GM19023 (cell line): ENCODE measurements around the gene FBXO17.
A peak's percentile ranks its signal among the peaks of the same experiment; 100 is the strongest.
"Not testable (repeated sequence)": the region's sequence is repeated elsewhere in the genome, so short reads cannot be mapped to it uniquely, and the experiment has no call there.

ENCODE experiments used
- ATAC-seq: cut with Tn5 transposase; IDR thresholded peaks from one replicate; pipeline ENCODE4 v1.9.1; 2021; ENCODE audit warnings: mild to moderate bottlenecking, moderate library complexity; ENCODE audit not compliant: unreplicated experiment

FBXO17 gene

GRCh38 chr19:38980583-38981374, 5.2 kb upstream of the FBXO17 start:
- no peak for ATAC-seq

DNA sequence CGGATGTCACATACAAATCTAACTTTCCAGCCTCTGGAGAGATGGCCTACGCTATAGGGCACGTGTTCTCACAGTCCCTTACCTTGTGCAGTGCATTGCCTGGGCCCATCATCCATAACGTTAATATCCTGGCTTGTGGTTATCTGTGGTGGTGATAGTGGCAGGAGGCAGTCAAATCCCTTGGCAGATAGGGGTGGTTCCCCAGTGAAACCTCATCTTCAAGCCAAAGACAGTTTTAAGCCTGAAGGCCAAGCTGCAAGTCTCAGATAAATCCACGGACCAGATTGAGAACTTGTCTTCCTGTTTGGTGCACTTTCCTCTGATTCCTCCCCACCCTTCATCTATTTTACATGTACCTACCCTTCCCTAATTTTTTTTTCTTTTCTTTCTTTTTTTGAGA, 4.3 kb upstream of the FBXO17 start:
- ATAC-seq: no peak

DNA sequence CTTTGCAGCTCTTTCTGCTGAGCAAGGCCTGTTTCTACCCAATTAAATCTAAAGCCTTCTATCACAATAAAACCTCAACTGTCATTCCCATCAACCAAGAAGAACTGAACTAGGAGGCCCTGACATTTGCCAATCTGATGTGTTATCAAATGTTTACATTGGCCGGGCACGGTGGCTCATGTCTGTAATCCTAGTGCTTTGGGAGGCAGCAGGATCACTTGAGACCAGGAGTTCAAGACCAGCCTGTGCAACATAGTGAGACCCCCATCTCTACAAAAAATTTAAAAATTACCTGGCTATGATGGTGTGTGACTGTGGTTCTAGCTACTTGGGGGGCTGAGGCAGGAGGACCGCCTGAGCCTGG, 2.8 kb upstream of the FBXO17 start:
- no peak for ATAC-seq

- peak; percentile 69 for ATAC-seq
These were observed 2.1 kb upstream of the FBXO17 start for GRCh38 chr19:38977445-38978325.

GRCh38 chr19:38975861-38976271, 324 bp upstream of the FBXO17 start:
- no peak for ATAC-seq

GRCh38 chr19:38974624-38975213, 823 bp downstream of the FBXO17 start:
- no peak for ATAC-seq

DNA sequence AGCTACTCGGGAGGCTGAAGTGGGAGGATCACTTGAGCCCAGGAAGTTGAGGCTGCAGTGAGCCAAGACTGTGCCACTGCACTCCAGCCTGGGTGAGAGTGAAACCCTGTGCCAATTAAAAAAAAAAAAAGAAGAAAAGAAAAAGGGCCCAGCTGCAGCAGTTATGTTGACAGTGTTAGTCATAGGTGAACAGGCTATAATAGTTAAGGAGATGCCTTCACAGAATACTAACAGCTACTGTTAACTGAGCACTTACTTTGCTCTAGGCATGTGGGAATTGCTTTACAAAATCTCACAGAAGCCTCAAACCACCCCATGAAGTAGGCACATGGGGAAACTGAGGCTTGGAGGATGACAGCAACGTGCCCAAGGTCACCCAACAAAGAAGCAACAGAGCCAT, 3.9 kb downstream of the FBXO17 start:
- no peak for ATAC-seq

DNA sequence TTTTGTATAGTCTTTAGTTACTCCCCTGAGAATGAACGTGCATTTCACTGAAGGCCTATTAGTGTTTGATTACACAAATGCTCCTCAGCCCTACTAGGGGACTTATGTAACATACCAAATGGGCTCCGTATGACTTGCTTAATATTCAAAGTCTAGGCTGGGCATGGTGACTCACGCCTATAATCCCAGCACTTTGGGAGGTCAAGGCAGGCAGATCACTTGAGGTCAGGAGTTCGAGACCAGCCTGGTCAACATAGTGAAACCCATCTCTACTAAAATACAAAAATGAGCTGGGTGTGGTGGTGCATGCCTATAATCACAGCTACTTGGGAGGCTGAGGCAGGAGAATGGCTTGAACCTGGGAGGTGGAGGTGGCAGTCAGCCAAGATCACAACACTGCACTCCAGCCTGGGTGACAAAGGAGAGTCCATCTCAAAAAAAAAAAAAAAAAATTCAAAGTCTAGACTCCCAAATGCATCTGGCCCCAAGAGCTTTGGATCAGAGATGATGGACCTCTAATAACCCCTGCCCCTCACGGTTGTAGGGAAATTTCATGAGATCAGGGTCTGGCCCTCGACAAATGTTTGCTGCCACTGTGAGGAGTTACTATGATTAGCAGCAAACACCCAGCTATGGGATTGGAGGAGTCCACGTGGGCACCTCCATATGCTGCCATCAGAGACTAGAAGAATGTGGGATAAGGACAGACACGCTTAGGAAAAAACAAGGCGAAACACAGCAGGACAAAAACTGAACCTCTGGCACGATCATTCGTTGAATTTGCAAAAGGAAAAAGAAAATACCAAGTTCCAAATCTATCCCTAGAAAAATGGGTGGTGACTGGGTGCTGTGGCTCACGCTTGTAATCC, 4.6 kb downstream of the FBXO17 start:
- ATAC-seq: no peak

DNA sequence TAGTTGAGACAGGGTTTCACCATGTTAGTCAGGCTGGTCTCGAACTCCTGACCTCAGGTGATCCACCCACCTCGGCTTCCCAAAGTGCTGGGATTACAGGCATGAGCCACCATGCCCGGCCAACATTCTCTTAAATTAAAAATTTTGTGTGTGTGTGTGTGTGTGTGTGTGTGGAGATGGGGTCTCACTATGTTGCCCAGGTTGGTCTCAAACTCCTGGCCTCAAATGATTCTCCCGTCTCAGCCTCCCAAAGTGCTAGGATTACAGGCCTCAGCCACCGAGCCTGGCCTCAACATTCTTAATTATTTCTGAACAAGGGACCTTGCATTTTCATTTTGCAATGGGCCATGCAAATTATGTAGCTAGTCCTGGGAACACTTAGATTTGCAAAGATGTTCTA, 9.4 kb downstream of the FBXO17 start:
- not testable (repeated sequence) for ATAC-seq

GRCh38 chr19:38964738-38965137, 10.8 kb downstream of the FBXO17 start:
- no peak for ATAC-seq

DNA sequence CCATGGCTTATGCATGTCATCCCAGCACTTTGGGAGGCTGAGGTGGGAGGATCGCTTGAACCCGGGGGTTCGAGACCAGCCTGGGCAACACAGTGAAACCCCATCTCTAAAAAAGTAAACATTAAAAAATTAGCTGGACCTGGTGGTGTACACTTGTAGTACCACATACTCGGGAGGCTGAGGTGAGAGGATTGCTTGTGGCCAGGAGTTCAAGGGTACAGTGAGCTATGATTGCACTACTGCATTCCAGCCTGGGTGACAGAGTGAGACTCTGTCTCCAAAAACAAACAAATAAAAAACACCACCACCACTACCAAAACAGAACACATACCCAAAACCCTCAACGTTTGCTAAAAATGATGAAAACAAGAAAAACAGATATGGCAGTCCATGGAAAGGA, 15.9 kb downstream of the FBXO17 start:
- ATAC-seq: no peak

DNA sequence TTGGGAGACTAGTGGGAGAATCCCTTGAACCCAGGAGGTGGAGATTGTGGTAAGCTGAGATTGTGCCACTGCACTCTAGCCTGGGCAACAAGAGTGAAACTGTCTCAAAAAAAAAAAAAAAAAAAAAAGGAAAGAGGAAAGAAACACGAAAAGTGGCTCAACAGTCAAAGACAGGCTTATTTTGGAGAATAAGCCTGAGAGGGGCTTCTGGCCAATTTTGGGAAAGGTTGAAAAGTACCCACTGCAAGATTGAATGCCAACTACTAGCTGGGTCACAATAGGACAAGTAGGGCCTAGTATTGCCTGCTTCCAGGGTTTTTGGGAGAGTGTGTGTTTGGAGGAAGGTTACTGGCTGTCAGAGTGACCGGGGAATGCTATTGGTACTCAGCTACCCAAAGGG, 17.2 kb downstream of the FBXO17 start:
- ATAC-seq: no peak

DNA sequence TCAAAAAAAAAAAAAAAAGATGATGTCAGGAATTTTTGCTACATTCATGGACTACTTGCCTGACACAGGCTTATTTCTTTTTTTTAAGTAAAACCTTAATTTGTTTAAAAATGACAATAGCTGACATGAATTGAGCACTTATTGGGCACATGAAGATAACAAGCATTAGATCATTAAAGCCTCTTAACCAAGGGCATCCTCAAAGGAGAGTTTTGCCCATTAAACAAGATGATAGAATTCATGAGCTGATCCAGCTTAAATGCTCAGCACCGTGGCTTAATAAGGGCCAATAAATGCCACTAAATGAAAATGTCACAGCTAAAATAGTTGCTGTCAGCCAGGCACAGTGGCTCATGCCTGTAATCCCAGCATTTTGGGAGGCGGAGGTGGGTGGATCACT, 19.3 kb downstream of the FBXO17 start:
- ATAC-seq: no peak

DNA sequence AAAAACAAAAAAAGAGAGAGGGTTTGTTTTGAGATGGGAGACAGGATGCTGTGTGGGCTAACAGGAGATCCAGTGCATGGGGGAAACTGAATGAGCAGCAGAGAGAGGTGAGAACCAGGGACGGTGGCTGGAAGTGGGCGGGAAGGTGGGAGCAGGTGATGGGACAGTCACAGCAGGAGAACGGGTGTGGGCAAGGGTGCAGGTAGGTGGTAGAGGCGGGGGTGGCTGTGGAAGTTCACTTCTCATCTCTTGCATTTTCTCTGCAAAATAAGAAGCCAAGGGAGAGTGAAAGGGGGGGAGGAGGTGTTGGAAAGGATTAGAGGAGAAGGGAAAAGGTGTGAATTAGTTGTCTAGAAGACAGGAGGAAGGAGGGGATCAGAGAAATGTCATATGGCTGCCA, 21.9 kb downstream of the FBXO17 start:
- no peak for ATAC-seq

GRCh38 chr19:38952395-38953165, 23.0 kb downstream of the FBXO17 start:
- ATAC-seq: no peak

GRCh38 chr19:38951187-38951586, 24.4 kb downstream of the FBXO17 start:
- ATAC-seq: no peak

DNA sequence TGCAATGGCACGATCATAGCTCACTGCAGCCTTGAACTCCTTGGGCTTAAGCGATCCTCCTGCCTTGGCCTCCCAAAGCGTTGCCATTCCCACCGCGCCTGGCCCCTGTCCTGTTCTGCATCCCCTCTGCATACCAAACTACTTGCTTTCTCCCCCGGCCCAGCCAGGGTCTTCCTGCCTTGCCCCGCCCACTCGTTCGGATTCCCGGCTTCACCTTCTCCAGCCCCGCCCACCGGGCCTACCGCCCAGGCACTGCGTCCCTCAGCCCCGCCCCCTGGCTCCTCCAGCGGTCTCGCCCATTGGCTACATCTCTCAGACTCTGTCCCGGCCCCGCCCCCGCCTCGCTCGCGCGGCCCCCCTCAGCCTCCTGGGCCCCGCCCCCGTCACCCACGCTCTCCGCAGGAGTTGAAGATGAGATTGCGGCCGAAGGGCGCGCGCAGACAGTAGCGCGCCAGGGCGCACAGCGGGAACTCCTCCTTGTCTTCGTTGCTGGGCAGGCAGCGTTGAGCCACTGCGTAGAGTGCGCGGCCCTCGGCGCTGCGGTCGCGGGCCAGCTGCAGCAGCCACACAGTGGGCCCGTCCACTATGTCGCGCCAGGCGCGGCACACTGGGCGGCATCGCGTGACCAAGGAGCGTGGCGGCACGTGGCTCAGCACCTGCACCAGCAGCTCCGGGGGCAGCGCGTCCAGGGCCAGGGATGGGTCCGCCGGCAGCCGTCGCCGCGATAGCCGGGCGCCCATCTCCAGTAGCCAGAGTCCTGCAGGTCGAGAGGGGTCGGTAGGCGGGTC, 25.8 kb downstream of the FBXO17 start:
- no peak for ATAC-seq

GRCh38 chr19:38946229-38947010, 29.1 kb downstream of the FBXO17 start:
- no peak for ATAC-seq
